K562 (cell line): Measurements from ENCODE around the gene FSTL4. TPM values are rescaled to one million over a fixed set of nuclear protein-coding genes. Genes with fewer than 3 reads are reported as not detected.

Experiments
- ATAC-seq: fragments of 200-7000 bp; cut with Tn5 transposase; 3 replicates; pipeline ENCODE4 v1.9.1; 2020; ENCODE audit warnings: moderate library complexity
- BruUV-seq: library from RNA; stranded (reverse); fragments of 400-500 nt; replicated peaks from 2 replicates; lab custom pipeline; 2021; lab: Mats Ljungman, UMichigan
- CTCF ChIA-PET: fragments of 300-600 bp; formaldehyde crosslinking; extraction: SDS; loops from one replicate; lab custom pipeline; 2021; ENCODE audit warnings: low intra/inter-chr PET ratio; lab: Yijun Ruan, JAX
- POLR2A ChIA-PET: fragments of 300-600, 350-650 bp; sonication (Branson Sonifier 250); formaldehyde crosslinking; extraction: SDS; loops from one replicate; lab custom pipeline; 2021; ENCODE audit warnings: antibody characterized with exemption, inconsistent platforms; lab: Yijun Ruan, JAX
- DNase-seq, 4 experiments: peaks; one replicate each; pipeline versions ENCODE4 v3.0.0 to v3.0.0-alpha.2; 2011 to 2018; ENCODE audit warnings: low spot score in 3 of 4, mixed read lengths in 3 of 4; ENCODE audit errors: extremely low read depth in 1 of 4
- FAIRE-seq: peaks from 2 replicates; lab custom pipeline; 2011; peaks lifted over from hg19 to GRCh38; lab: Jason Lieb, UNC
- H2AFZ ChIP-seq: 2 replicates; pipeline ENCODE4 v1.6.0; 2011; ENCODE audit warnings: low read depth, low read length, control low read depth, inconsistent platforms
- H3K27ac ChIP-seq: fragments of 200-600 bp; 3 replicates; pipeline ENCODE4 v1.8.0; 2011; ENCODE audit warnings: low read depth, mild to moderate bottlenecking, control low read depth, inconsistent platforms, low read length, moderate library complexity, mixed read lengths; ENCODE audit errors: extremely low read depth
- H3K27me3 ChIP-seq, 2 experiments: fragments of 300-600 bp in 1 of 2; 2 replicates in 1 of 2; 3 replicates in 1 of 2; pipeline versions ENCODE4 v1.6.0 to v1.8.0; 2011; ENCODE audit warnings: inconsistent platforms in 2 of 2, low read length in 2 of 2, mild to moderate bottlenecking in 1 of 2, mixed read lengths in 1 of 2, moderate library complexity in 1 of 2; ENCODE audit not compliant: control insufficient read depth in 2 of 2, insufficient read depth in 2 of 2
- H3K36me3 ChIP-seq: fragments of 300-600 bp; 3 replicates; pipeline ENCODE4 v1.8.0; 2011; ENCODE audit warnings: mild to moderate bottlenecking, low read length, inconsistent platforms; ENCODE audit not compliant: control insufficient read depth, insufficient read depth
- H3K4me1 ChIP-seq, 2 experiments: fragments of 200-600 bp in 1 of 2; replicated peaks in 1 of 2; 2 replicates in 1 of 2; 3 replicates in 1 of 2; pipeline versions ENCODE4 v1.5.1 to v1.8.0; 2011; ENCODE audit warnings: inconsistent platforms in 2 of 2, low read length in 2 of 2, mild to moderate bottlenecking in 1 of 2, mixed read lengths in 1 of 2, moderate library complexity in 1 of 2; ENCODE audit not compliant: control insufficient read depth in 2 of 2, insufficient read depth in 2 of 2
- H3K4me2 ChIP-seq: 2 replicates; pipeline ENCODE4 v1.6.1; 2011; ENCODE audit warnings: low read length, control low read depth, inconsistent platforms, mixed read lengths; ENCODE audit not compliant: insufficient read depth
- H3K4me3 ChIP-seq: fragments of 200-600 bp; sonication (generic), shearing (Covaris generic); 2 replicates; pipeline ENCODE4 v1.5.1; 2016; ENCODE audit warnings: control low read depth, inconsistent platforms
- H3K79me2 ChIP-seq: fragments of 200-600 bp; 3 replicates; pipeline ENCODE4 v1.8.0; 2011; ENCODE audit warnings: low read length, inconsistent platforms; ENCODE audit not compliant: control insufficient read depth, insufficient read depth
- H3K9ac ChIP-seq, 2 experiments: 2 replicates each; pipeline versions ENCODE4 v1.6.0 to v1.6.1; 2011; ENCODE audit warnings: low read depth in 2 of 2, low read length in 2 of 2, control low read depth in 1 of 2, inconsistent platforms in 1 of 2, mild to moderate bottlenecking in 1 of 2, mixed read lengths in 1 of 2; ENCODE audit not compliant: insufficient read depth in 1 of 2
- H3K9me1 ChIP-seq: one replicate; pipeline ENCODE4 v1.6.0; 2011; ENCODE audit warnings: inconsistent platforms, mild to moderate bottlenecking, low read length, moderate library complexity; ENCODE audit not compliant: control insufficient read depth, insufficient read depth
- H3K9me3 ChIP-seq: replicated peaks from 2 replicates; pipeline ENCODE4 v1.5.1; 2011; ENCODE audit warnings: low read depth, low read length, inconsistent platforms; ENCODE audit not compliant: control insufficient read depth, insufficient read depth
- H4K20me1 ChIP-seq: replicated peaks from 2 replicates; pipeline ENCODE4 v1.6.1; 2011; ENCODE audit warnings: low read length, inconsistent platforms, mixed read lengths; ENCODE audit not compliant: control insufficient read depth, insufficient read depth
- BACH1 ChIP-seq: fragments of 200-800 bp; sonication (Bioruptor generic); IDR thresholded peaks from 2 replicates; pipeline ENCODE4 v1.6.1; 2016; ENCODE audit warnings: missing genetic modification characterization, missing compliant biosample characterization
- BRD4 ChIP-seq: fragments of 200-600 bp; sonication (generic); IDR thresholded peaks from 2 replicates; pipeline ENCODE4 v1.6.1; 2017; ENCODE audit warnings: inconsistent platforms
- CEBPG ChIP-seq, 3 experiments: fragments of 200-800 bp in 1 of 3; sonication (Bioruptor generic) in 1 of 3; sonication (generic) in 1 of 3; formaldehyde crosslinking in 1 of 3; IDR thresholded peaks in 2 of 3; conservative IDR thresholded peaks in 1 of 3; 2 replicates each; pipeline versions ENCODE4 v1.6.1 to v1.8.0; 2016 to 2022; ENCODE audit warnings: missing compliant biosample characterization in 2 of 3, missing genetic modification characterization in 2 of 3, mild to moderate bottlenecking in 1 of 3, missing genetic modification reagents in 1 of 3
- DACH1 ChIP-seq: fragments of 450-650 bp; IDR thresholded peaks from 2 replicates; pipeline ENCODE4 v1.6.1; 2018; ENCODE audit not compliant: partially characterized antibody
- E2F4 ChIP-seq: sonication (generic); formaldehyde crosslinking; IDR thresholded peaks from 2 replicates; pipeline ENCODE4 v1.8.0; 2022; ENCODE audit warnings: mild to moderate bottlenecking, low read depth, missing genetic modification reagents
- ETV5 ChIP-seq: sonication (generic); formaldehyde crosslinking; IDR thresholded peaks from 2 replicates; pipeline ENCODE4 v1.4.0; 2020; ENCODE audit warnings: low read depth, mild to moderate bottlenecking, missing genetic modification reagents
- GATAD2A ChIP-seq: fragments of 450-650 bp; IDR thresholded peaks from 2 replicates; pipeline ENCODE4 v1.6.1; 2017
- KAT8 ChIP-seq: fragments of 450-650 bp; IDR thresholded peaks from 2 replicates; pipeline ENCODE4 v1.6.1; 2016; ENCODE audit warnings: low read depth, mild to moderate bottlenecking
- KDM1A ChIP-seq, 2 experiments: fragments of 450-650 bp; IDR thresholded peaks; 2 replicates each; pipeline ENCODE4 v1.6.1; 2016; ENCODE audit warnings: mild to moderate bottlenecking in 2 of 2
- KLF10 ChIP-seq: fragments of 250-450 bp; sonication (Bioruptor Pico); IDR thresholded peaks from 2 replicates; pipeline ENCODE4 v1.6.1; 2021; ENCODE audit warnings: matching md5 sums
- MTA3 ChIP-seq: fragments of 450-650 bp; formaldehyde crosslinking; IDR thresholded peaks from 2 replicates; pipeline ENCODE4 v1.6.1; 2017; ENCODE audit warnings: mild to moderate bottlenecking, borderline replicate concordance
- POU5F1 ChIP-seq: fragments of 150-350 bp; IDR thresholded peaks from 2 replicates; pipeline ENCODE4 v1.6.1; 2014; ENCODE audit warnings: borderline replicate concordance, low read length, low read depth, mild to moderate bottlenecking; ENCODE audit not compliant: partially characterized antibody
- PRMT5 ChIP-seq: sonication (generic); formaldehyde crosslinking; IDR thresholded peaks from 2 replicates; pipeline ENCODE4 v1.5.0; 2020; ENCODE audit warnings: missing genetic modification reagents
- RFX5 ChIP-seq: IDR thresholded peaks from 2 replicates; pipeline ENCODE4 v1.6.1; 2011; ENCODE audit warnings: low read depth, mild to moderate bottlenecking, improper control_type of control experiment, low read length
- SP1 ChIP-seq: sonication (generic); formaldehyde crosslinking; IDR thresholded peaks from 2 replicates; pipeline ENCODE4 v1.8.1; 2022; ENCODE audit warnings: mild to moderate bottlenecking, missing genetic modification reagents
- TARDBP ChIP-seq: fragments of 450-650 bp; IDR thresholded peaks from 2 replicates; pipeline ENCODE4 v1.6.1; 2016
- YY1 ChIP-seq, 3 experiments: IDR thresholded peaks; 2 replicates each; pipeline ENCODE4 v1.6.1; 2011; ENCODE audit warnings: low read length in 2 of 3, mild to moderate bottlenecking in 2 of 3, moderate library complexity in 2 of 3, borderline replicate concordance in 1 of 3, control low read depth in 1 of 3, low read depth in 1 of 3; ENCODE audit not compliant: insufficient read depth in 3 of 3, insufficient replicate concordance in 2 of 3, control insufficient read depth in 1 of 3, insufficient read length in 1 of 3; ENCODE audit errors: extremely low read depth in 1 of 3
- ZNF143 ChIP-seq: sonication (generic); formaldehyde crosslinking; IDR thresholded peaks from 2 replicates; pipeline ENCODE4 v1.9.0; 2022; ENCODE audit warnings: mild to moderate bottlenecking, missing genetic modification reagents
- ZNF212 ChIP-seq: fragments of 450-650 bp; formaldehyde crosslinking; IDR thresholded peaks from 2 replicates; pipeline ENCODE4 v1.4.0; 2020; ENCODE audit warnings: mild to moderate bottlenecking
- ZNF24 ChIP-seq: fragments of 450-650 bp; IDR thresholded peaks from 2 replicates; pipeline ENCODE4 v1.6.1; 2016
- ZNF717 ChIP-seq: fragments of 250-450 bp; sonication (Bioruptor Pico); IDR thresholded peaks from 2 replicates; pipeline ENCODE4 v1.5.0; 2021
- WGBS: fragments of 100-300 bp; shearing (Covaris generic); methylation state at CpG from one replicate; pipeline ENCODE4 v1.1.6; 2016; ENCODE audit warnings: low coverage, mixed read lengths; ENCODE audit not compliant: insufficient coverage; ENCODE audit errors: missing lambda C conversion rate; 5-methylcytosine and 5-hydroxymethylcytosine counted together
- in situ Hi-C: fragments of 300-500 bp; cut with MboI; formaldehyde crosslinking; loops from 4 replicates; pipeline ENCODE4 v1.15.0; 2018; ENCODE audit warnings: inconsistent platforms, mixed read lengths
- intact Hi-C: fragments of 100-400 bp; cut with micrococcal nuclease; formaldehyde crosslinking; loops from 2 replicates; pipeline ENCODE4 v1.14.2; 2022
- polyA plus RNA-seq, 8 experiments: library from polyadenylated mRNA; depleted of rRNA in 4 of 8; stranded (reverse) in 5 of 8; unstranded in 3 of 8; fragments of >200 nt; fragmentation: Nextera tagmentation in 2 of 8; fragmentation: Illumina TruSeq in 1 of 8; extraction: Ambion mirVana in 2 of 8; extraction: Trizol in 1 of 8; gene quantifications; 2 replicates each; pipeline versions ENCODE4 v1.2.1 to v1.2.3, GENCODE V29; 2011 to 2014; ENCODE audit warnings: inconsistent platforms in 1 of 8, missing spikeins in 1 of 8
- total RNA-seq, 7 experiments: library from RNA; depleted of rRNA in 6 of 7; stranded (reverse); fragments of >200 nt in 6 of 7; fragmentation: Illumina TruSeq in 2 of 7; extraction: Trizol in 2 of 7; gene quantifications; 2 replicates each; pipeline versions ENCODE4 v1.2.1 to v1.2.3, GENCODE V29; 2011 to 2021; ENCODE audit warnings: low replicate concordance in 1 of 7
- TF ChIP-seq, protein P1 (sequence below): fragments of 450-650 bp; IDR thresholded peaks from 2 replicates; pipeline ENCODE4 v1.6.1; 2016; ENCODE audit warnings: borderline replicate concordance

FSTL4 gene
- total and polyA plus RNA-seq, 9 of the 15 experiments (the other 6 are each of a cell fraction or from before 2014, with no cell fraction given): 0.08 to 0.18 (median 0.10) TPM; not detected in 5

DNA sequence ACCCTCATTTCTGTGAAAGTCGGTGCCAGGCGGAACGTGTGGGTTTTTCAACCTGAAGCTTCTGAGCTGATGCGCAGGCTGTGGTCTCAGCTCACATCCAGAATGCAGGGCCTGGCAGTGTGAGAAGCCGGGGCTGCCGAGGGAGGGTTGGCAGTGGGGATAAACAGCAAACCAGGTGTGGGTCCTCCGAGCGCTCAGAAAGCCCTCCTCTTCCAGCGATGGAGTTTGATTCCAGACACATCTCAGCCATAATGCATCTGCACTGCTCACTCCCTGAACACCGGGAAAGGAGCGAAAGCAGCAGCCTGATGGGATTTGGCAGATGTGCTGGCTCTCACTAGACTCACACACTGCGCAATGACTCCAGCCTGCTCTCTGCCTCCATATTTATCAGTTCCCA lies 280.4 kb downstream of the FSTL4 start (continued):
- TF ChIP-seq E2F4 (CRISPR knock-in tag): no peak
- TF ChIP-seq, protein P1, sequence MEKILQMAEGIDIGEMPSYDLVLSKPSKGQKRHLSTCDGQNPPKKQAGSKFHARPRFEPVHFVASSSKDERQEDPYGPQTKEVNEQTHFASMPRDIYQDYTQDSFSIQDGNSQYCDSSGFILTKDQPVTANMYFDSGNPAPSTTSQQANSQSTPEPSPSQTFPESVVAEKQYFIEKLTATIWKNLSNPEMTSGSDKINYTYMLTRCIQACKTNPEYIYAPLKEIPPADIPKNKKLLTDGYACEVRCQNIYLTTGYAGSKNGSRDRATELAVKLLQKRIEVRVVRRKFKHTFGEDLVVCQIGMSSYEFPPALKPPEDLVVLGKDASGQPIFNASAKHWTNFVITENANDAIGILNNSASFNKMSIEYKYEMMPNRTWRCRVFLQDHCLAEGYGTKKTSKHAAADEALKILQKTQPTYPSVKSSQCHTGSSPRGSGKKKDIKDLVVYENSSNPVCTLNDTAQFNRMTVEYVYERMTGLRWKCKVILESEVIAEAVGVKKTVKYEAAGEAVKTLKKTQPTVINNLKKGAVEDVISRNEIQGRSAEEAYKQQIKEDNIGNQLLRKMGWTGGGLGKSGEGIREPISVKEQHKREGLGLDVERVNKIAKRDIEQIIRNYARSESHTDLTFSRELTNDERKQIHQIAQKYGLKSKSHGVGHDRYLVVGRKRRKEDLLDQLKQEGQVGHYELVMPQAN: no peak
- TF ChIP-seq PRMT5 (CRISPR knock-in tag): no peak
- TF ChIP-seq RFX5: no peak
- no peak for TF ChIP-seq ZNF24
- no peak for TF ChIP-seq KDM1A (IDR thresholded peaks at IDR 0.05)
- no peak for TF ChIP-seq ZNF143 (CRISPR knock-in tag)
- TF ChIP-seq MTA3: no peak
- no peak for TF ChIP-seq TARDBP

DNA sequence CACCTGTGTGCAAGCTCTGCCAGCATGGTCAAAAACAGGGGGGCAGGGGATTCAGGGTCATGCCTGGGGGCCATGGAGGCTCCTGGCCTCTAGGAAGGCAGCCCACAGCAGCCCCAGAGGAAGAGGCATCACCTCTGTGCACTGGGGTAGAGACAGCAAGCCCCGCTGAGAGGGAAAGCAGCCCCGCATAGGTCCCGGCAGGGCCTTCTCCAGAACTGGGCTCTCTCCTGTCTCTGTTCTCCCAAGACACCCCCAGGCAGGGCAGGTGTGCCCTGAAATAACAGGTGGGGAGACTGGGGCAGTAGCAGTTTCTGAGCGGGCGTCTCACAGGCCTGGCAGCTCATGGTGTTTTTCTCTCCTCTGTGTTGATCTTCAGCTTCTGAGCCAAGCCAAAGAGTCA lies 281.4 kb downstream of the FSTL4 start:
- H3K9ac ChIP-seq: no peak overlapping the region
- POLR2A ChIA-PET: no interaction called here
- intact Hi-C loops (no loop called here), in situ Hi-C loops (no loop called here)
- FAIRE-seq (no peak), ATAC-seq (no peak), DNase-seq (no peak)
- no peak overlapping the region for H3K27ac ChIP-seq
- no peaks in the 10 kb centered on the region for H3K36me3 ChIP-seq
- H3K27me3 ChIP-seq: peaks cover 27 to 82% of the 10 kb centered on the region in 2 experiments
- H3K4me3 ChIP-seq: no peak overlapping the region
- 5% methylated on average over 5 of the region's 5 CpGs for WGBS
- H3K4me2 ChIP-seq: no peak overlapping the region
- CTCF ChIA-PET: no interaction called here
- H3K9me1 ChIP-seq: no peaks in the 10 kb centered on the region
- H3K79me2 ChIP-seq: no peaks in the 10 kb centered on the region
- no peaks in the 10 kb centered on the region for H3K9me3 ChIP-seq
- H2AFZ ChIP-seq: no peak overlapping the region
- H4K20me1 ChIP-seq: peaks cover 8% of the 10 kb centered on the region; the same call in 1 of the 2 replicates
- H3K4me1 ChIP-seq: no peaks in the 10 kb centered on the region
- BruUV-seq: no TSS peak
- no peak for TF ChIP-seq ZNF717 (CRISPR knock-in tag)
- no peak for TF ChIP-seq GATAD2A
- TF ChIP-seq KLF10 (CRISPR knock-in tag): no peak
- TF ChIP-seq SP1 (CRISPR knock-in tag): no peak
- no peak for TF ChIP-seq BACH1 (tag)
- no peak for TF ChIP-seq POU5F1
- no peak for TF ChIP-seq DACH1
- TF ChIP-seq ZNF212 (CRISPR knock-in tag): no peak
- no peak for TF ChIP-seq ETV5 (CRISPR knock-in tag)
- TF ChIP-seq KAT8: no peak
- TF ChIP-seq CEBPG (CRISPR knock-in tag; IDR thresholded peaks at IDR 0.05): no peak
- no peak for TF ChIP-seq CEBPG (tag; conservative IDR thresholded peaks at IDR 0.05 in 1 of 2, IDR thresholded peaks at IDR 0.05 in 1 of 2)
- no peak for TF ChIP-seq BRD4
- no peak for TF ChIP-seq YY1 (IDR thresholded peaks at IDR 0.05; ENCODE audit: borderline replicate concordance in 1 of 3, control insufficient read depth in 1 of 3, extremely low read depth in 1 of 3, insufficient read depth in 3 of 3, insufficient read length in 1 of 3, insufficient replicate concordance in 2 of 3, low read depth in 1 of 3, low read length in 2 of 3)
